HuH-7 (cell line): ENCODE measurements around the gene HIC1.

Experiments
- DNase-seq: peaks from one replicate; pipeline ENCODE4 v3.0.0; 2011; ENCODE audit warnings: low spot score

HIC1 gene

GRCh38 chr17:2025622-2026309 is 29.1 kb upstream of the HIC1 start:
- peak; percentile 90 for DNase-seq

DNA sequence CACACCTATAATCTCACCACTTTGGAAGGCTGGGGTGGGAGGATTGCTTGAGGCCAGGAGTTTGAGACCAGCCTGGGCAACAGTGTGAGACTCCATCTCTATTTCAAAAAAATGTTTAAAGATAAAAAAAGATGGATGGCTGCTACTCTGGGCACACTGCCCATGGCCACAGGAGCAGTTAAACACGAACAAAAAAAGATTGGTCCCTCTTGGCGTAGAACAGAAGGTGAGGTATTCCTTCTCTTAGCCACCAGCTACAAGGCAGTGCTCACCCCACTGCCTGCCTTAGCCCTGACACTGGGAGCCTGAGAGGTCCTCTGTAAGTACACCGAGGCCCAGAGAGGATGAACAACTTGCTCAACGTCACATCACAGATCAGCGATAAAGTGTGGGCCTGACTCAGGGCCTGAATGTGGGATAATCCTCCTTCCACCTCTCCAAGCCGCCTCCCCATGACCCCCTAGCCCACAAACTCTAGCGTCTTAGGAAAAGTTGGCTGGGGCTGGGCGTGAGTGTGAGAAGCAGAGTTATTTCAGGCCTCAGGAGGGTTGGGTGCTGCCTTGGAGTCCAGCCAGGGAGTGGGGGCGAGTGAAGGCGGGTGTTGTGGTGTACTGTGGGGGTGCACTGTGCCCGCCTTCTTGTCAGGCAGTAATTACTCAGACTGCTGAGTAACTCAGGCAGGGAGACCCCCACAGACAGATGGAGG is 27.2 kb upstream of the HIC1 start:
- DNase-seq, result no peak

DNA sequence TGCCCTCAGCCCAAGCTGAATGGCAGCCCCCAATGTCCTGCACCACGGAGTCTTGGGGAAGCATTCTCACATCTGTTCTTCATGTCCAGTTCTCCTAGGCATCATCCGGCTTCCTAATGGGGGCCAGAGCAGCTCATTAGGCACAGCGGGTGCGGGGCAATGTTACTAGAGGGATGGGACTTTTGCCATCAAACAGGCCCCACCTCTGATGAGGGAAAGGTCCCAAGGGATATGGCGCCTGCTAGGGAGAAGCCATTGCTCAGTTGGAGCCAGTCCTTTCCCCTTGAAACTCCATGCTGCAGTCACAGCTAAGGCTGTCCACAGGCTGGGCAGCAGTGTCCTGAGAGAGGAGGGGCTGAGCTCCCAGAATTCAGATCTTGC is 26.7 kb upstream of the HIC1 start:
- no peak for DNase-seq

- DNase-seq, result no peak
These were observed 26.2 kb upstream of the HIC1 start for GRCh38 chr17:2028737-2029136.

DNA sequence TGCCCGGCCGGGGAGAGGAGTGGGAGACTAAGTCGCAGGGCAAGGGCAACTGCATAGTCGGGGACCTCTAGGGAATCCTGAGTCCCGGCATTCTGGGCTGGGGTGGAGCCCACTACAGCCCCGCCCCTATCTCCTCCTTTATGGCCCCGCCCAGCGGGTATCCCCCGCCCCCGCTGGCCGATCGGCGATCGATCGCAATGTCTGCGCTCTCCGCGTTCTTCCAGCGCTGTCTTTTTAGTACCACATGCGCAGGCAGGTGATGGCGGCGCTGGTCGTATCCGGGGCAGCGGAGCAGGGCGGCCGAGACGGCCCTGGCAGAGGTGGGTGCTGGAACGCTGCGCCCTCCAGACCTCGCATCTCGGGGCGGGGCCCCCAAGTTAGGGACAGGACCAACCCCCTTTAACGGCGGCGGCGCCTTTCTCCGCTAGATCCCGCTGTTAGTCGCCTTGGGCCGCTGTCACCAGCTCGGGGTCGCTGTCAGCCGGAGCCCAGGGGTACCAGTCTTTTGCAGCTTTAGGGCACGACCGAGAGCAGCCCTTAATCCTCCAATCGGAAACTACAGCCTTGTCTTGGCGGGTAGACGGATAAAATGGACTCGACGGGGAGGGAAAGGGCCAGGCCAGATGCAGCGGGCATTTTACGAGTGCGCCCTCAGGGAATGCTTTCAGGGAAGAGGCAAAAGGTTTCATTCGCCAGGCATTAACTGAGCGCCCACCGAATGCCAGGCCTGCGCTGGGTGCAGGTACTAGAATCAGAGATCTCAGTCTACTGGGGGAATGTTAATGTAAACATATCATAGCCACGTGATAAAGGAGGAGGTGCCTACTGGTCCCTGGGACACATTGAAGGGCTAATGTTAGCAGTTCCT is 24.8 kb upstream of the HIC1 start, which contains the start of gene DPH1:
DPH1 (plus strand) TSS at position 243 of the 868 bp plus-strand sequence; CDS start at position 260, 17 bp downstream.
- peak; percentile 94 for DNase-seq

DNA sequence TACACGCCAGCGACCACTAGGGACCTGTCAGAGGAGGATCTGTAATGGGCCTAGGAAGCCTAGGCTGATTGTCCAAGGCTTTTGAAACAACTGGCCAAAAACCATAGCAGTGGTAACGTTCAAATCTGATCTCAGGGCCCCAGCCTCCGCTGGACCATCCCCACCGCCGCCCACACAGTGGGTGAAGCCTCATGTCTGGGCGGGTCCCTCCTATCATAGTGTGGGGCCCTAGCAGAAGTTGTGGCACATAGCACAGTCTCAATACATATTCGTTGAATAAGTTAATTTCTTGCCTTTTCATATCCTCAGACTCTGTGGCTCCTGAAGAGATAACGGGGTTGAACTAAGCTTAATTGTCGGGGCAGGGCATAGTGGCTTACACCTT is 24.1 kb upstream of the HIC1 start:
- DNase-seq, result no peak

- no peak for DNase-seq
These were observed 21.8 kb upstream of the HIC1 start for GRCh38 chr17:2033153-2033552.

DNA sequence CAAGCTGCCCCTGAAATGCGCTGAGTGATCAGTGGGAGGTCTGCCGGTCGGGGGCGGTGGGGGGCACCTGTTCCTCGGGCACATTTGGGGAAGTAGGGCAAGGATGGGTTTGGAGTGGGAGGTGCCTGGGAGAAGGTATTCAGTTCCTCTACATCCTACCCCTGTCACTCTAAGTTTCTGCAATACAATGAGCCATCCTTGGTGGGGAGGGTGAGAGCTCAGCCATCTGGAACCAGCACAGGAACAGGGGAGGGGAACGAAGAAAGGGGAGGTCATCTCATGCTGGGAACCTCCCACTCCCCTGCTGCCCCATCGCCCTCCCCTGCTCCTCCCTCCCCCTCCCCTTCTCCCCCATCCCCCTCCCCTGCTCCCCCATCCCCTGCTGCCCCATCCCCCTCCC is 20.7 kb upstream of the HIC1 start:
- DNase-seq, result no peak

GRCh38 chr17:2034806-2035540 is 19.9 kb upstream of the HIC1 start:
- DNase-seq, result no peak

- DNase-seq, result no peak
These were observed 19.1 kb upstream of the HIC1 start for GRCh38 chr17:2035541-2036488.

GRCh38 chr17:2037155-2037554 is 17.7 kb upstream of the HIC1 start:
- DNase-seq, result no peak

DNA sequence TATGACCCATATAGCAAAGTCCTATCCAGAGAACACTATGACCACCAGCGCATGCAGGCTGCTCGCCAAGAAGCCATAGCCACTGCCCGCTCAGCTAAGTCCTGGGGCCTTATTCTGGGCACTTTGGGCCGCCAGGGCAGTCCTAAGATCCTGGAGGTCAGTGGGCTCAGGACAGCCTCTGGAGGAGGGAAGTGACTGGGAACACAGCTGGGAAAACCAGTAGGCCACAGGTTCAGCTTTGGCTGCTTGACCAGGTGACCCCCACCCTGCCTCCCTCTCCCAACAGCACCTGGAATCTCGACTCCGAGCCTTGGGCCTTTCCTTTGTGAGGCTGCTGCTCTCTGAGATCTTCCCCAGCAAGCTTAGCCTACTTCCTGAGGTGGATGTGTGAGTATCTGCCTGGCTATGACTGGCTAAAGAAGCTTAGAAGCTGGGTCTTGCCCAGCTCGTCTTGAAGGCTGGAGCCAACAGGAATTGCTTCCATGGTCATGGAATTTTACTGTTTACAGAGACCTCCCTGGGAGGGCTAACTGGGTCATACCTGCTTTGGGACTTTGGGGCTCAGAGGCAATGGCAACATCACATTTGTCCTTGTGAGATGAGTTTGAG is 14.6 kb upstream of the HIC1 start:
- no peak for DNase-seq

DNA sequence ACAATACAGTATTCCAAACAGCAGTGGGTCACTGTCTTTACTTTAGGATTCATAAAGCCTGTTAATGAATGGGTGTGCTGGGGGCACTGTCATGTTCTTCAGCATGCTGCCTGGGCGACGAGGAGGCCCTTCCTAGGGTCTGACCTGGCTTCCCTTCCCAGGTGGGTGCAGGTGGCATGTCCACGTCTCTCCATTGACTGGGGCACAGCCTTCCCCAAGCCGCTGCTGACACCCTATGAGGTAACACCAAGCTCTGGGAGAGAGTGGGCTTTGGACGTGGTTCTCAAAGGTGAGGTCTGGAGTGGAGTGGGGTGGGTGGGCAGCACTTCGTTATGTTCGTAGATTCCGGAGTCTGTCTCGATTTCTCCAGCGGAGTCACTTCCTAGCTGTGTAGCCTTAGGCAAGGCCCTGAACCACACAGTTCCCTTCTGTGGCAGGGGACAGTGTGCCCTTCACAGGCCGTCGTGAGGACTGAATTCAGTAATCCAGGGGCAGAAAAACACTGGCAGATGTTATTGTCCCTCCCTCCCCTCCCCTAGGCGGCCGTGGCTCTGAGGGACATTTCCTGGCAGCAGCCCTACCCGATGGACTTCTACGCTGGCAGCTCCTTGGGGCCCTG is 13.9 kb upstream of the HIC1 start:
- no peak for DNase-seq

- DNase-seq, result peak; percentile 81
These were observed 13.1 kb upstream of the HIC1 start, which contains the start of gene OVCA2 for GRCh38 chr17:2041561-2042389. OVCA2 (plus strand) TSS chr17:2042022; CDS start chr17:2042048, 26 bp downstream.

DNA sequence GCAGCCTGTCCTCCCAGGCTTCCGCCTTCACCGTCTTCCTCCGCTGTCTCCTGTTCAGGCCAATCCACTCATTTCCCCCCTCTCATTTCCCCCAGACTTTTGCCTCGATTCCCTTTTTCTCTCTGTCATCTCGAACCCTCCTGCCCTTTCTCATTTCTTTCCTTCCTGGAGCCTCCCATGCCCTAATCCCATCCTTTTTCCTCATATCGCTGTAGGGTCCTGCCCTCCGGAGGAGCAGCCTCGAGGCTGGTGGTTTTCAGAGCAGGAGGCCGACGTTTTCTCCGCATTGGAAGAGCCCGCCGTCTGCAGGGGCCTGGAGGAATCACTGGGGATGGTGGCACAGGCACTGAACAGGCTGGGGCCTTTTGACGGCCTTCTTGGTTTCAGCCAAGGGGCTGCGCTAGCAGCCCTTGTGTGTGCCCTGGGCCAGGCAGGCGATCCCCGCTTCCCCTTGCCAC is 12.5 kb upstream of the HIC1 start:
- DNase-seq, result peak; percentile 50

DNA sequence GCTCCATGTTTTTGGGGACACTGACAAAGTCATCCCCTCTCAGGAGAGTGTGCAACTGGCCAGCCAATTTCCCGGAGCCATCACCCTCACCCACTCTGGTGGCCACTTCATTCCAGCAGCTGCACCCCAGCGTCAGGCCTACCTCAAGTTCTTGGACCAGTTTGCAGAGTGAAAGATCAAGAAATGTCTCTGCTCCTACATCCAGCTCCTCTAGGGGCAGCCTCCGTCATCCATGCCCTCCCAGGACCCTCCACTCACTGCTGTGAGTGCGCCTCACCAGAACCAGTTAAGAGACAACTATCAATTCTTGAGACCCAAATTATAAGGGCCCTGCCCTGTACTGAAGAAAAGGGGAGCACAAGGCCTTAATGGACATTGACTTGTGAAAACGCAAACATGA is 12.0 kb upstream of the HIC1 start:
- DNase-seq, result no peak

- DNase-seq, result no peak
These were observed 11.1 kb upstream of the HIC1 start for GRCh38 chr17:2043785-2044184.

DNA sequence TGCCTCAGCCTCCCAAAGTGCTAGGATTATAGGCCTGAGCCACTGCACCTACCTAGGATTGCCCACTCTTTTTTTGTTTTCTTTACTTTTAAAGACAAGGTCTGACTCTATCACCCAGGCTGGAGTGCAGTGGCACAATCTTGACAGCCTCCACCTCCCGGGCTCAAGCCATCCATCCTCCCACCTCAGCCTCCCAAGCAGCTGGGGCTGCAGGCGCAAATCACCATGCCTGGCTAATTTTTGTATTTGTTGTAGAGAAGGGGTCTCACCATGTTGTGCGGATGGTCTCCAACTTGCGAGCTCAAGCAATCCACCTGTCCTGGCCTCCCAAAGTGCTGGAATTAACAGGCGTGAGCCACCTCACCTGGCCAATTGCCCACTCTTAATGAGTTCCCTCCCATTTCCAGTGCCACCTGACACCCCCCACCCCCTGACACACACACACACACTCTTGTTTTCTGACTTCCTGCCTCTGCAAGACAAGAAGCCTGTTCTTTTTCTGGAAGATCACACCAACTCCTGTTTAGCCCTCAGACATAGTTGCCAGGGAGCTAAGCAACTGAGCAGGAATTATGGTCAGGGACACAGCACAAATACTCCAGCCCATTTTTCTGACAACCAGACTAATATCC is 10.5 kb upstream of the HIC1 start:
- DNase-seq, result no peak
